ENCODE results near the gene PLCB4.

- TF ChIP-seq CTCF (conservative IDR thresholded peaks at IDR 0.05 in 1 of 2, IDR thresholded peaks at IDR 0.05 in 1 of 2; ENCODE audit: low read depth in 1 of 2, low read length in 2 of 2), result no peak
- TF ChIP-seq EZH2 (IDR thresholded peaks at IDR 0.05; ENCODE audit: low read length, missing control alignments), result no peak
Observed at GRCh38 chr20:9202420-9203080, 133.7 kb downstream of the PLCB4 start.

All from fibroblast of lung (primary cell).